ENCODE results near the gene SHH.

Gene SHH

DNA sequence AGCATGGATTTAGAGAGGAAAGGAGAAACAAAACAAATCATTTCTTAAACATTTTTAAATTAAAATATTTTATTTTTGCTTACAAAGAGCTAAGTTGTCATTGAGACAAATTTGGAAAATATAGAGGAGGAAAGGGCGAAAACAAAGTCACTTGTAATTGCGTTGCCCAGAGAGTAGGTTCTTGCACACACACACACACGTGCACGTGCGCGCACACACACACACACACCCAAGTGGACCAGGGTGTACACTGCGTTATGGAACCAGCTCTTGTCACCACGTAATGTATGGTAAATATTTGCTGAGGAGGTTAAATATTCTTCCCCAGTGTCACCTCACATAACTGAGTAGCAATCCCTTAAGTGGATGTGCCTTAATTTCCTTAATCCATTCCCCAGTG, 21.6 kb downstream of the SHH start:
- no peak for DNase-seq

DNA sequence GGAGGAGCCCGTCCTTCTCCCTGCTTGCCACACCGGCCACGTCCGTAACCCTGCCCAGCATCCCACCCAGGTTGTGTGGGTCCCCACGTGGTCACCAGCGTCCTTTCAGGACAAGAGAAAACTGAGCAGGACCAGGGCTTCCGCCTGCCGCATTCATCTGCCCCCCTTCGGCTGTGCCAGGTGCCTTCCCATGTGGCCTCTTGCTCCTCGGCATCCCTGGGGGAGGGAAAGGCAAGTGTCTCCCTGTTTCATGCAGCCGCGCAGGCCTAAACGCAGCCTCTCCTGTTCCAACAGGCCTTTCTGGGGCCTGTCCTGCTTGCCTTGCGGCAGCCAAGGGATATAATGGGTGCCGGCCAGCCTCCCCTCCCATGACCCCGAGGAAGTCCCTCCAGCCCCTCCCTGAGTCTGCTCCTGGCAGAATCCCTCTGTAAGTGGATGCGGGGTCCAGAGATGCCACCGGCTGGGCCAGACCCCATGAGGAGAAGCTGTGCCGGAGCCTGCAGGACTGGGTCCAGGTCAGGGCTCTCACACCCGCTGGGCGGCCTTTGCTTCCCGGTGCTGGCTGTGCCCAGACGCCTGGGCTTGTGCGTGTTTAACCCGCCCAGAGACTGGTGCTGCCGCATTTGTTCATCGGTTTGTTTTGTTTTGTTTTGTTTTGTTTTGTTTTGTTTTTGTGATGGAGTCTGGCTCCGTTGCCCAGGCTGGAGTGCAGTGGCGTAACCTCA, 23.1 kb downstream of the SHH start:
- DNase-seq, result no peak

DNA sequence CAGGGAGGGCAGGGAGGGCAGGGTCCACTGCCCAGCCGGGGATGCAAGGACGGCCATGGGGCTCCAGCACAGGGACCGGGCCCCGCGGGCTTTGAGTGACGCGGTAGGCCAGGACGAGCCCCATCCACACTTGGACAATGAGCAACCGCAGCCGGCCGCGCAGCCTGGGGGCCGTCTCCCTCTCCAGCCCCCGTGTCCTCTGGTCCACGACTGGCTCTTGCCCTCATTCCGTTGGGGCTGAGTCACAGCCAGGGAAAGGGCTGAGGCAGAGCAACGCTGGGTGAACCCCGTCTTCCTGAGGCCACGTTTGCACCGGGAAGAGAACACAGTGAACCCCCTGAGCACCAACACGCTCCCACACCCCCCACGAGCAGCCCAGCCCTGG, 23.7 kb downstream of the SHH start:
- DNase-seq, result no peak

DNA sequence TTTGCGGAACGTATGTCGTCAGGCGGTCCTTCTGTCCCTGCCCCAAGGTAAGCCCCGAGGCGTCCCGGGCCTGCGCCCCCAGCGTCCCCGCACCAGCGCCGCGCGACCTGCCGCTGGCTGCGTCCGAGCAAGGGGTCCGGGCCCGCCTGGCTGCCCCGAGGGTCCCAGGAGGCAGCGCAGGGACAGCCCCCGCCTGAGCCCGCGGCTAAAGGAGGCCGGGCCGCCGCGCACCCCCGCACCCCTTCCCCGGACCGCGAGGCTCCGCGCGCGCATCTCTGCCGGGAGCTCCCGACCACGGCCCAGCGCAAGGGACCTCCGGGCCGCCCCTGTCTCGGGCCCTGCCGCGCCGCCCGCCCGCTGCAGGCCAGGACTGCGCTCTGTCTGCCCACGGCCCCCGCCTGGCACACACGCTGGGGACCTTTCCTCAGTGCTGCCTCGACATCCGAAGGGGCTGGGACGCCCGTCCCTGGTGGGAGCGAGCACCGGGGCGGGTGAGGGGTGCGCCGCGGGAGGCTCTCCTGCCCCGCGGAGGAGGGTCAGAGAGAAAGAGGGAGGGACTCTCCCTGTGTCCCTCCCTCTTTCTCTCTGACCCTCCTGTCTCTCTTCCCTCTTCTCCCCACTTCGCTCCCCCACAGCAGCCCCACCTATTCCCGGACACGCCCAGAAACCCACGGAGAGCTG, 25.0 kb downstream of the SHH start:
- DNase-seq, result no peak

DNA sequence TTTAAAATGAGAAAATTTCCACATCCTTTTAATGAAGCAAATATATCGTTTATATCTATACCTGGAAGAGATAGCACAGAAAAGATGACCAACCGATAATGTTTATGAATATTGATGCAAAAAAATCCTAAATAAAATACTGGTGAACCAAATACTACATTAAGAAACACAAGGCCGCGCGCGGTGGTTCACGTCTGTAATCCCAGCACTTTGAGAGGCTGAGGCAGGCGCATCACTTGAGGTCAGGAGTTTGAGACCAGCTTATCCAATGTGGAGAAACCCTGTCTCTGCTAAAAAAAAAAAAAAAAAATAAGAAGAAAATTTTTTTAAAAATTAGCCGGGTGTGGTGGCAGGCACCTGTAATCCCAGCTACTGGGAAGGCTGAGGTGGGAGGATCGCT, 25.8 kb downstream of the SHH start:
- no peak for DNase-seq

DNA sequence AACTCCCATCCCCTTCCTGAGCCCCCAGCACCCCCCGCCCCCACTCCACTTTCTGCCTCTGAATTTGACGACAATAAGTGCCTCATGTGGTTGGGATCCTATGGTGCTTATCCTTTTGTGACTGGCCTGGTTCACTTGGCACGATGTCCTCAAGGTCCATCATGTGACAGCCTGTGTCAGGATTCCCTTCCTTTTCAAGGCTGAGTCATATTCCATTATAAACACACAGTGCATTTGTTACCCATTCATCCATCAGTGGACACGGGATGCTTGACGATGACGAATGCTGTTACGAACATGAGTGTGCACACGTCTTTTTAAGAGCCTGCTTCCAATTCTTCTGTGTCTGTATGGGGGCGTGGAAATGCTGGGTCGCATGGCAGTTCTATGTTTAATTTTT, 26.7 kb downstream of the SHH start:
- no peak for DNase-seq

DNA sequence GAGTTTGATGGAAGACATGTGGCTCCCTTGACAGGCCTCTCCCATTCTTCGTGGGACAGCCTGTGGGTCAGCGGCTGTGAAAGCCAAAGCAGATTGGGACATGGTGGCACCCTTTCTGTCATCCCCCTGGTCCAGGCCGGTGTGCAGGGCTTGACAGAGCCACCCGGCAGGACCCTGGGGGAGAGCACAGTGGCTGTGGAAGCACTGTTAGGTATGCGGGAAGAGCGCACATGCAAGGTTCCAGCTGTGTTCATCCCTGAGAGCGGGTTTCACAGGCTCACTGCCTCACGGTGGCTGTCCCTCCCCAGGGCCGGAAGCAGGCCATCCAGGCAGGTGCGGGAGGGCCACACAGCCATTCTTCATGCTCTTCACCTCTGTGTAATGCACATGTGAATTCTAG, 29.8 kb downstream of the SHH start:
- no peak for DNase-seq

DNA sequence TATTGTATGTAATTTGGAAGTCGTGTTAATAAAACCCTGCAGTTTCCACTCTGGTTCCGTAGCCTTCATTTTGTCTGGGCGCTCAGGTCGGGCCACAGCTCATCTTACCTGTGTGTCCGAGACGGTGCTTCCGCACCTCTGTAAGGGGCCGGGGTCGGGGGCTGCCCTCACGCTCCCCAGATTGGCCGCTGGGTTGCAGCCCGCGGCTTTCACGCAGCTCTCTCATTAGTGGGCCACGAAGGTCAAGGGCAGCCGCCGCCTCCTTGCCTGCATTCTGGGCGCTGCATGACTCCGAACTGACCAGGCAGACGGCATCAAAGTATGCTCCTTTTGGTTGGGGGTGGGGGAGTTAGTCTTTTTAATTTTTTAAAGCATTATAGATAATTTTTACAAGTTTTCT, 30.8 kb downstream of the SHH start:
- no peak for DNase-seq

DNA sequence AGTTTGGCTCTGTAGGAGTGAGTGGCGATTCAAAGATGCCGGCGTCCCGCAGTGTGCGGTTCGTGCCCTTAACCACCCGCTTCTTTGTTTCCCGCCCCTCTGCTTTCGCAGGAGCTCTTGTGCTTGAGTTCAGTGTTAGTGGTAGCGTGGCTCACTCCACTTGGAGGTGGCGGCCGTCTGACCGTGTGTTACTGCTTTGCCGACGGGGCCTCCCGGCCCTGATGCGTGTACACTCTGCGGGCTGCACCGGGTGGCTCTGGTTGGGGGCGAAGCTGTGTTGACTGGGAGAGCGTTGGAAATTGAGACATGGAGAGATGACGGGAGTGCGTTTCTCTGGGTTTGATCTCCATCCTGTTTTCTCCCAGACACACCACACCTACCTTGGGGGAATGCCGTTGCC, 31.4 kb downstream of the SHH start:
- no peak for DNase-seq

DNA sequence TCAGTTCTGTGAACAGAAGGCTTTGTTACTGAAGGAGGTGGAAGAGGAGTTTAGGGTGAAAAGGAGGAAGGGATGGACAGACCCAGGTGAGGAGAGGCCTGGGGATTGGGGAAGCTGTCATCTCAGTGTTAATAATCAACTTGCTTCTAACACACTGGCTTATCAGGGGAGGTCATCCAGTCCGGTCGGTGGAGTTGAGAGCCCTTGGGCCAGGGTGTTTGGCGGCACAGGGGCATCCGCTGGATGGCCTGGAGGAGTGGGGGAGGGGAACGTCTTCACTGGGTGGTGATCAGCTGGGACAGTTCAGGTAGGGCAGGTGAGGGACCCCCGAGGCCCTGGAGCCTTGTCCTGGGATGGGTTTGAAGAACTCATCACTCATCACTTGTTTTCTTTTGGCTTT, 33.9 kb downstream of the SHH start:
- no peak for DNase-seq

DNA sequence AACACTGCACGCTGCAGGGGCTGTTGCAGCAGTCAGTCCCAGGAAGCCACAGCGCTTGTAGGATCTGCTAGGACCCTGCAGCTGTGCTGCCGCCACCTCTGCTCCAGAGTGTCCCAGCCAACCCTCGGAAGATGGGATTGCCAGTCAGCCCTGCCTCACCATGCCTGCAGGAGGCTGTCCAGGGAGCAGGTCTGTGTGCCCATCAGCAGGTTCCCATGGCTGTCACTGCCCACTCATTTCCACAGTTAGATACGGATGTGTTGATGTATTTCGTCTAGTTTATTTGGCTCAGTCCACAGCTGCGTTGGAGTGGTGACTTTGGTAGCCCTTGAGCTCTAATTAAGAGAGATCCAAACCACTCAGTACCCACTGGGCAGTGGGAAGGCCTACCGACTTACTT, 35.7 kb downstream of the SHH start:
- no peak for DNase-seq

DNA sequence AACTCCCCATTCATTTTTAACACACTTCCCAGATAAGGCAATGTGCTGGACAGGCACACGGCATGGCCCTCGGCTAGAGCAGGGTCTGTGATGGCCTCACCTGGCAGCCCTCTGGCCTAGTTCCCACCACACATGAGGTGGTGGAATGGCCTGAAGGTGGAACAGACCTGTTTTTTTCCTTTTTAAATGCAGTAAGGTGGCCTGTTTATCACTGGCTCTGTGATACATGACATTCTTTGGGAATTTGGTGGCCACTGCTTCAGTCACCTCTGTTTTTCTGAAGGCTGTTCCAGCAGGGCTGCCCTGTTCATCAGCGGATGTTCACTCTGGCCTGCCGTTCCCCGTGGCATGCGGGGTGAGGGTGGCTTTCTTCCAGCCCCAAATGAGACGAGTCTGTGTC, 36.6 kb downstream of the SHH start:
- DNase-seq, result no peak

DNA sequence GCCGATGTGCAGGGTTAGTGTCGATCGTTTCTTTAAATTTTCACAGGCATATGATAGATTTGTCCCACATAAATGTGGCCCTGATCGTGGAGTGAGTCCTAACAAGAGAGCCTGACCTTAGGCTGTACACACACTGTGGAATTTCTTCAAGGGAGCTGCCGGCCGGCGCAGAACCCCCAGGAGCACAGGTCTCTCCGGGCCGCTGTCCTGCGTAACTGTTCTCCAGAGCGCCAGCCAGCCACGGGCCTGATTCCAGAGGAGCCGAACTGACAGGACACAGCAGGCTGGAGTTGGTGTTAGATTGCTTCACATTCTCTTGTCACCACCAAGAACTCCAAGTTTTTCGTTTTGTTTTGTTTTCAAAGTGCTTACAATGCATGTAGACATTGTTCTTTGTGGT, 37.3 kb downstream of the SHH start:
- no peak for DNase-seq

DNA sequence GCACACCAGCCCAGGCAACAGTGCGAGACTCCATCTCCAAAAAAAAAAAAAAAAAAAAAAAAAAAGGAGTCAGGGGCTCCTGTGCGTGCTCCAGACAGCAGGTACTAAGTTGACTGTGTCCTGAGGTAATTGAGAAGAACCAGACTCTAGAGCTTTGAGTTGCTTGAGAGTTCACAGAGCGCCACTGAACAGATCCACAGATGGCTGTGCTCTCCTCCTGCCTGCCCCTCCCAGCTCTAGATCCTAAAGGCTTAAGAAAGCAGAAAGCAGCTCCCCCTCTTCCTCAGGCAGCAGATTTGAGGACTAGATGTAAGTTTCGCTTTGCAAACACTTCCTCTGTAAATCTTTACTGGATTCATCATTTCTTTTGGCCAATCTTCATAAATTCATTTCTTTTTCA, 38.7 kb downstream of the SHH start:
- DNase-seq, result no peak

DNA sequence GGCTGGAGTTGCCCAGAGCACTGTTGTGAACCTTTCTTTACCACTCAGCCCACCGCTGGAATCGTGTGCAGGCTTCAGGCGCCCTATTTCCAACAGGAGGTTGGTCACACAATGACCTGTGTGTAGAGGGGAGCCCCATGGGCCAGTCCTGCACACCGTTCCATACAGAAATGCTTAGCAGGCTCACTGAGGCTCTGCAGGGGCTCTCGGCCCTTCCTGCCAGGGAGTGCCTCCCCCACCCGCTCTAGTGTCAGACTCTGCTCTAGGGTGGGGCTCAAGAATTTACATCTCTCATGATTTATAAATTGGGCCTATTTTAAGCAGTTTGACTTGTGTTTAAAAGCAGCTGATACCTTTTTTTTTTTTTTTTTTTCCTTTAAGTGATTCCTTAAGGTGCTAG, 42.0 kb downstream of the SHH start:
- no peak for DNase-seq

DNA sequence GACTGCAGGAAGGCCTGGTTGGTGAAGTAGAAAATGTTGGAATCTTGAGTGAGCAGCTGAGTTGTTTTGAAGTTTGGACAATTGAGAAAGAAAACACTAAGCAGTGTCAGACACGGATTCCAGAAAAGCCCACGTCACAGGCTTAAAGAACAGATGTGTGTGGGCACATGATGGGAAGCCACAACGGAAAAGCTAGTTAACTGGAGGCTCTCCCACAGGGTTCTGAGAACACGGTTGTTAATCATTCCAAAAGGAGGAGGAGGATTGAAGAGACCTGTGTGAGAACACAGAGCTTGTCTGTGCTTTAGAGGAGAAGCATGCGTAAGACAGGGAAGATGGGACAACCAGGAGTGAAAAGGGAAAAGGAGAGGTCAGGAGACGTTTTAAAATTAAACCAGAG, 42.6 kb downstream of the SHH start:
- no peak for DNase-seq

DNA sequence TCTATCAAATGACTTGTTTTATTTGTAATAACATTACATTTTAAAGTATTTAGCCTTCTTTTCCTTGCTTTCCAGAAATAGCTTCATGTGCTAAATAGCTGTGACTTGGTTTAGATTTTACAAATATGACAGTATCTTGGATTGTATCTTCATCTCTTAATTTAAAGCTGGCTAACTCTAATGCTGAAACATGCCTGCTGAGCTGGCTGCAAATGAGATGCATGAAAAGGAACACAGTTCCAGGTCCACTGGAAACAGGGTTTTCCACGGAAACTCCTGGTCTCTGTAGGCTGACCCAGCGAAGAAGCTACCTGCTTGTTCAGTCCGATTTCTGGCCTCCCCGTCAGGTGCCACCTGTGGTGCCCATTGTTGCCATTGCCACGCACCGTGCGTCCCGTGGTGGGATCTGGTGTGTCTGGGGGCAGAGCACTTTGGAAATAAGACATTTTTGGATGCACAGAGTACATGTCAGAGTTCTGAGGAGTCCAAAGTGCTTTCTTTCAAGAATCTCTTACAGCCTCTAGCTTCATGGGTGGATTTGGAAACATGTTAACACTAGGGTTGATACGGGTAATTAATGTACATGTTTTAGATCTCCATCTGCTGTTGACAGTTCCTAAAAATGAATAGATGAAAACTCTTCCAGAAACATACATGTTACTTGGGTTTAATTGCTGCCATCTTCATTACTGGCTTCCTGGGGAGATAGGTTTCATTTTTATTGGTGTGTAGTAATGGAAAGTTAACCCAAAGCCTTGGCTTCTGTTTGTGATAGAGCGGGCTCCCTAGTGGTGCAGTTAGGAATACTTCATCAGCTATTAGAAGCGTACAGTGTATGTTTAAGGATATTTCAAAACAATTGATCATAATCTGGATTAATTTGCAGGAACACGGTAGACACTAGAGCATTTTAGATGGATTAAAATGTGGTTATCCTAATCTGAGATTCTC, 45.0 kb downstream of the SHH start:
- no peak for DNase-seq

DNA sequence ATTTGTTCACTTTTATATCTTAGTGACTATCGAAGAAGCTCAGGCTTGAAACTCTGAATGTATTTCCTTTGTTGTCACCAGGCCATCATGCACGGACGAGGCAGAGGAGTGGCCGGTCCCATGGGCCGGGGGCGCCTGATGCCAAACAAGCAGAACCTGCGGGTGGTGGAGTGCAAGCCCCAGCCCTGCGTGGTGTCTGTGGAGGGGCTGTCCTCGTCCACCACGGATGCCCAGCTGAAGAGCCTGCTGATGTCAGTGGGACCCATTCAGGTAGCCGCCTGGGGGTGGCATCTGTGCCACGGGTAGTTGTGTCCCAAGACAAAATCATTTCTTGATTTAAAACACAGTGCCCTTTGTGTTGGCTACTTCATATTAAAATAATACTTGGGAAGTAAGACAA, 45.9 kb downstream of the SHH start:
- DNase-seq, result no peak

DNA sequence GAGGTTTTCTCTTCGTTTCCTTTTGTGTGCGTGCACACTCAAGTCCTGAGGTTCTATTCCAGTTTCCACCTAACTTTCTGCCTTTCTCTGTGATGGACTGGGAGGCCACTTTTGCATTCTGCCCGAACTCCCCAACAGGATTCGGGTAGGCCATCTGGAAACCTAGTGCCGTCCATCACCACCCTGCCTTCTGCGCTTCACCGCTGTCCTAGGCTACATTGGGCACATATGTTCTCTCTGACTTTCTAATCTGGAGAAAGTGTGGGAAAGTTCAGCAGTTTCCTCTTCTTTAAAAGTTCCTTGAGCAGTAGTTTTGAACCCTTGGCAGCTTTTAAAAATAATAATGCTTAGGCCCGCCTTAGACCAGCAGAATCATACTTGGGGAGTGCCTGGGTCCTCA, 46.8 kb downstream of the SHH start:
- no peak for DNase-seq

DNA sequence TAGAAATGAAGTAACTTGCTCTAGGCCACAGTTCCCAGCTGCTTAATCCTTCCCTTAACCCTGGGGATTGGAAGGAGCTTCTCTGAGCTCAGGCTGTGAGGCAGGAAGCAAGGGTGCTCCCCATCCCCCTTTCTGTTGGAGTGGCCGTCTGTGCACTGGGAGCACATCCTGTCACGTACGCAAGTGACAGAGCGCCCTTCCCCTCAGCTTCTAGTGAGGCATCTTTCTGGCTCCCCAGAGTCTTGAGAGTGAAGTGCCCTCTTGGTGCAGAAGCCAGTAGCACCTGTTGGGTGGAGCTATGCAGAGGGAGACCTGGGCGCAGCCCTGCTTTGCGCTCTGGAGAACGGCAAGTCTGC, 47.8 kb downstream of the SHH start:
- peak; percentile 70 for DNase-seq

DNA sequence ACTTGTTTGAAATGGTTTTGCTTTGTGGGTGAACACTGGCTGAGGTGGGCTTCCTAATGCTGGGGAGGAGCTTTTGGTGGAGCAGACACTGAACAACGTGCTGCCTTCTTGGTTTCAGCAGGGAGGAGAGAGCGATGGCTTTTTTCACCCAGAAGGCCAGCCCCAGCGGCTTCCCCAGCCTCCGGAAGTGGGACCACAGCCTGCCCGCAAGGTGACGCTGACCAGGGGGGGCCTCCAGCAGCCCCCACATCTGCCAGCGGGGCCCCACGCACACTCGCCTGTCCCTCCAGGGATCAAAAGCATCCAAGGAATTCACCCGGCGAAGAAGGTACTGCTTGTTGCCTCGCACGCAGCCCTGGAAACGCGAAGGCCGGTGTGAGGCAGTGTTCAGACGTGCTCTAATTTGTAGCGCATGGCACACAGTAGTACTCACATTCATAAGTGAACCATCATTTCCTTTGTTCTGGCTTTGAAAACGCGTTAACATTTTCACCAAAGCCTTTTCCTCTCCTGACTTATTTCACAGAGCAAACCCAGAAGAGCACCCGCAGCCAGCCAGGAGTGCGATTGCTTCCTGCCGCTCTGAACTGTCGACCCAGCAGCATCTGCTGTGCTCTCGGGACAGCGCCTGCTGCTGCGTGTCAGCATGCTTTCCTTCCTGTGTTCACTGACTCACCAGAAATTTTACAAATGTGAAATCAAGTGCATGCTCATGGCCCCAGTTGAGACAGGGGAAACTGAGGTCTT, 48.4 kb downstream of the SHH start:
- peak; percentile 70 for DNase-seq

DNA sequence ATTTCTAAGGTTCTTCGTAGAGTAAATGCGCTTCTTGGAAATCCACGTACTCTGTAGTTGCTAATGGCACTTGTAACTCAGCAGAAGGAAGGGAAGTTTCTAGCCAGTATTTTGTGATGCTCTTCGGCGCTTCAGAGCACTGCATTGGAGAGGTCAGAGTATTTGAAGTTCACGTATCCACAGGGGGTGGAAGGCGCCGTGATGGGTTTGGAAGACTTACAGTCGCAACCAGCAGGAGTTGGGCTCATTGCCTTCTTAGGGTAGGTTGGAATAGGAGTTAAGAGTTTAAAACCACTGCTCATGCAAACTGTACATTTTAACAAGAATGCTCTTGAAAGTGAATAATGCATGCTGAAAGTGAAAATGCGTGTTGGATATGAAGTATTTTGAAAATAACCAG, 49.1 kb downstream of the SHH start:
- no peak for DNase-seq

DNA sequence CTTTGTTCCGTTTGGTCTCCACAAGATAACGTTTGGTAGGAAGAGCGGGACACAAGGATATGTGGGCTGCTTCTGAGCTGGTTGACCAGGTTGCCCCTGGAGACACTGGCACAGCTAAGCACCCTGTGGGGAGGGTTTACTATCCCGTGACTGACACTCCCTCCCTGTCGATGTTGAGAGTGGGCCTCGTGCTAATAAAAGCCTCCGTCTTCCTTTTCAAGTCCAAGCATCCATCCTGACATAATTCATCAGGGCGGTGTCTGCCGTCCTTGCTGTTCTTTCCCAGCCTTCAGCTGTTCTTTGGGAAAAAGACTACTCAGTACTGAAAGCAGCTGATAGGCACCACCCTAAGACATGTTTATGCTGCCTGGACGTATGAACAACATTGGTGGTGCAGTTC, 49.6 kb downstream of the SHH start:
- DNase-seq, result no peak

Measured in KG1 (cell line).